HG02610 (cell line): Measurements from ENCODE around the gene SUSD2.
A peak's percentile ranks its signal among the peaks of the same experiment; 100 is the strongest.
"Not testable (repeated sequence)": the region's sequence is repeated elsewhere in the genome, so short reads cannot be mapped to it uniquely, and the experiment has no call there.

Experiments
- ATAC-seq: cut with Tn5 transposase; IDR thresholded peaks from one replicate; pipeline ENCODE4 v1.9.1; 2021; ENCODE audit warnings: mild to moderate bottlenecking, moderate library complexity; ENCODE audit not compliant: unreplicated experiment

SUSD2 gene

GRCh38 chr22:24187731-24188644 is 6.7 kb downstream of the SUSD2 start:
- ATAC-seq: no peak

GRCh38 chr22:24188705-24189248 is 7.5 kb downstream of the SUSD2 start:
- ATAC-seq: no peak

DNA sequence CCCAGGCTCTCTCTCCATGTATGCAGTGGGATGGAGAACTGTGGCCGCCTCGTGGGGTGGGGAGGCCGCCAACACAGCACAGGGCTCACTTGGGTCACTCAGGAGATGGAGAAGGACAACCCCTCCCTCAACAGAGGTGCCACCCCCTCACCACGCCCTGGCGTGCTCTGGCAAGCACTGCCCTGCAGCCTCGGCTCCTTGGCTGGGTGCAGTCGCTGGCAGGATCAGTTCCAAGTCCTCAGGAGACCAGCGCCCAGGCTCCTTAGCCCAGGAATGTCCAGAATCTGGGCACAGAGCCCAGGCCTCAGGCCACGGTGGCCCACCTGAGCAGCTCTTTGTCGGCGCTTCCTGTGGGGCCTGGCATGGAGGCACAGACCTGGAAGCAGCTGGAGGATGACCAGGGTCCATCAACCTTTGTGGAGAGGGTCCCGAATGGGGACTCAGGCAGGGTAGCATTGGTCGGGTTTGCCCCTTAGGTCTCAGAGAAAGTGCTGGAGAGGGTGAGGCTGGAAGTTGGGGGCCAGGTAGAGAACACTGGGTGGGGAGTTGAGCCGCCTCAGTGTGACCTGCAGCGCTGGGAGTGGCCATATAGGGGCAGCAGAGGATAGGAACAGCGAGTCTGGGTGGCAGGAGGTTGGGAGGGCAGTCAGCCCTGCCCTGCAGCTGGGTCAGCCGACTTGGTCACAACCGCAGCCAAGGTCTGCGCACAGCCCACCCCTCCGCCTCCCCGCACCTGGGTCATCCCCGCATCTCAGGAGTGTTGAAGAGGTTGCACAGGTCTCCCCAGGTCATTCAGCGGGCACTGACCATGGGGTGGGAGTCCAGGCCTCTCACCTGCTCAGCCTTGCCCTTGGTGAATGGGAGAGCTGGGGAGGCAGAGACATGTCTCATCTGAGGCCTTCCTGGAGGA is 8.2 kb downstream of the SUSD2 start:
- peak; percentile 49 for ATAC-seq

GRCh38 chr22:24190159-24190540 is 8.9 kb downstream of the SUSD2 start:
- no peak for ATAC-seq

DNA sequence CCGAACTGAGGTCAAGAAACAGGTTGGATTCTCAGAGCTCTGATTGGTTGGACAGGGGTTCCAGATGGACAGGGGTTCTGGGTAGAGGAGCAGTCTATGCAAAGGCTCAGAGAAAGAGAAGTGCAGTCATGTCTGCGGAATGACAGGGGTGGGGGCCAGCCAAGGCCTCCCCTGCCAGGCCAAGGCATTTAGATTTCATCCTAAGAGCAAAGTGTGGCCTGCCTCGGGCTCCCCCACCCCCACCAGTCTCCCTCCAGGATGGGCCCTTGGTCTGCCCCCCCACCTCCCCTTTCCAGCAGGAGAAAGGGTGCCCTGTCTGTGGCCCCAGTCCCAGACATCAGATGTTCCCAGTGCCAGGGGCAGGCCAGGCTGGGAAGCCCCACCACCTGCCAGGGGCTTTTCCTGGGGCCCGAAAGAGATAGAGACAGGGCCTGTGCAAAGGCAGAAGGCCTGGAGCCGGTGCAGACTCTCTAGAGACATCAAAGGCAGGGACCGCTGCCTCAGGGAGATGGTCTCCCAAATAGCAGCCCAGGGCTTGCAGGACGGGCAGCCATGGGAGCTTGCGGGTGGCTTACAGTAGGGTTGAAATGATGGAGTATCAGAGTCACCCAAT is 9.4 kb downstream of the SUSD2 start:
- no peak for ATAC-seq

GRCh38 chr22:24191381-24191841 is 10.1 kb downstream of the SUSD2 start:
- no peak for ATAC-seq

GRCh38 chr22:24191893-24192292 is 10.6 kb downstream of the SUSD2 start:
- no peak for ATAC-seq

- ATAC-seq: no peak
Observed at GRCh38 chr22:24198682-24199052, 17.4 kb downstream of the SUSD2 start.

GRCh38 chr22:24200619-24201212 is 19.4 kb downstream of the SUSD2 start:
- ATAC-seq: no peak

GRCh38 chr22:24201681-24202614 is 20.7 kb downstream of the SUSD2 start:
- no peak for ATAC-seq

GRCh38 chr22:24203856-24204255 is 22.6 kb downstream of the SUSD2 start:
- ATAC-seq: not testable (repeated sequence)

- no peak for ATAC-seq
Observed at GRCh38 chr22:24205438-24206195, 24.3 kb downstream of the SUSD2 start.

- not testable (repeated sequence) for ATAC-seq
Observed at GRCh38 chr22:24206460-24207263, 25.4 kb downstream of the SUSD2 start.

DNA sequence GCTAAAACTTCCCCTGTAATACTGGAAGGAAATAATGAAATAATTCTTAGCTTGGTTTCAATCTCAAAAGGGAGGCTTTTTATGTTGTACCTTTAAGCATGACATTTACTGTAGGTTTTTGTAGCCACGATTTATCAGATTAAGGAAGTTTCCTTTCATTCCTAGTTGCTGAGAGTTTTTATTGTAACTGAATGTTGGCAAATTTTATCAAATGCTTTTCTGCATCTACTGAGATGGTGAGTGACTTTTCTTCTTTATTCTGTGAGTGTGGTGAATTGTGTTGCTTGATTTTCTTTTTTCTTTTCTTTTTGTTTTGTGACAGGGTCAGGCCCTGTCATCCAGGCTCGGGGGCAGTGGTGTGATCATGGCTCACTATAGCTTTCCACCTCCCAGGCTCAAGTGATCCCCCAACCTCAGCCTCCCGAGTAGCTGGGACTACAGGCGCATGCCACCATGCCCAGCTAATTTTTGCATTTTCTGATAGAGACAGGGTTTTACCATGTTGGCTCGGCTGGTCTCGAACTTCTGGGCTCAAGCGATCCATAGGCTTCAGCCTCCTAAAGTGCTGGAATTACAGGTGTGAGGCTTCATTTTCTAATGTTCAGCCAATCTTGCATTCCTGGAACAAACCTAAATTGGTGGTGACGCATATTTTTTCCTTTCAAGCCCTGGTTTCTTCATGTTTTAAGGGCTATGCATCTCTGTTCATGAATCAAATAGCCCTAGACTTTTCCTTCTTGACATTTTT is 26.2 kb downstream of the SUSD2 start:
- ATAC-seq: no peak

GRCh38 chr22:24208012-24208749 is 26.9 kb downstream of the SUSD2 start:
- no peak for ATAC-seq

- no peak for ATAC-seq
Observed at GRCh38 chr22:24209016-24209415, 27.7 kb downstream of the SUSD2 start.
